HG02798 (cell line): ENCODE results near the gene GALNS.

Experiments used
- ATAC-seq: cut with Tn5 transposase; IDR thresholded peaks from one replicate; pipeline ENCODE4 v1.9.1; 2021; ENCODE audit warnings: mild to moderate bottlenecking; ENCODE audit not compliant: unreplicated experiment, poor library complexity

Gene GALNS

DNA sequence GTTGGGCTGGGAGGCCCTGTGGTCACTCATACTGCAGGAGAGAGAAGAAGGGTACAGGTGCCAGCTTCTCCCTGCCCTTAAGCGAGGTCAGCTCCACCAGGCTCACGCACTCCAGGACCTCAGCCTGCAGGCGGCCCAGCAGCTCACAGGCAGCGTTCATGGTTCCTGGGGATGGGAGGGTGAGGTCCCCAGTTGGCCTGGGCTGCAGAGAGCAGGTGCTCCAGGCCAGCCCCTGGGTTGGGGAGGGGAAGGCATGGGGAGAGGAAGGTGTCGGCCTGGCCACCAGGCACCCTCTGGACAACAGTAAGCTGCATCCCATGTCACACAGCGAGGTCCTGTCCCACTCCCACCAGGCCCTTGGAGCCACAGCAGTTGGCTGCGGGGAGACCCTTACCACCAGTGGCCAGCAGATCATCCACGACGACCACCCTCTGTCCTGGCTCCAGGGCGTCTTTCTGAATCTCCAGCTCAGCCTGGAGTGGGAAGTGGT lies 47.0 kb downstream of the GALNS start:
- ATAC-seq, result no peak

- ATAC-seq, result no peak
Observed at GRCh38 chr16:88809068-88809675, 47.6 kb downstream of the GALNS start.

GRCh38 chr16:88807626-88808453 lies 48.9 kb downstream of the GALNS start:
- ATAC-seq, result no peak

DNA sequence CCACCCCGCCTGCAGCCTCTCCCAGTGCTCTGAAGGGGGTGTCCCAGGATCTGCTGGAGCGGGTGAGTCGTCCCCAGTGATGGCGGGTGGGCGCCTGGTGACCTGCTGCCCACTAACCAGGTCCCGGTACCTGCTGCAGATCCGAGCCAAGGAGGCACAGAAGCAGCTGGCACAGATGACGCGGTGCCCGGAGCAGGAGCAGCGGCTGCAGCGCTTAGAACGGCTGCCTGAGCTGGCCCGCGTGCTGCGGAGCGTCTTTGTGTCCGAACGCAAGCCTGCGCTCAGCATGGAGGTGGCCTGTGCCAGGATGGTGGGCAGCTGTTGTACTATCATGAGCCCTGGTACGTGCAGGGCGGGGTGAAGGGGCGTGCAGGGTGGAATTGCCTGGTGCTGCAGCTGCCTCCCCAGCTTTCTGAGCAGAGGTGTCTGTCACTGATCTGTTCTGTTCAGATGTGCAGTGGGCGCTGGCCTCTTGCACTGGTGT lies 49.6 kb downstream of the GALNS start:
- ATAC-seq, result no peak

DNA sequence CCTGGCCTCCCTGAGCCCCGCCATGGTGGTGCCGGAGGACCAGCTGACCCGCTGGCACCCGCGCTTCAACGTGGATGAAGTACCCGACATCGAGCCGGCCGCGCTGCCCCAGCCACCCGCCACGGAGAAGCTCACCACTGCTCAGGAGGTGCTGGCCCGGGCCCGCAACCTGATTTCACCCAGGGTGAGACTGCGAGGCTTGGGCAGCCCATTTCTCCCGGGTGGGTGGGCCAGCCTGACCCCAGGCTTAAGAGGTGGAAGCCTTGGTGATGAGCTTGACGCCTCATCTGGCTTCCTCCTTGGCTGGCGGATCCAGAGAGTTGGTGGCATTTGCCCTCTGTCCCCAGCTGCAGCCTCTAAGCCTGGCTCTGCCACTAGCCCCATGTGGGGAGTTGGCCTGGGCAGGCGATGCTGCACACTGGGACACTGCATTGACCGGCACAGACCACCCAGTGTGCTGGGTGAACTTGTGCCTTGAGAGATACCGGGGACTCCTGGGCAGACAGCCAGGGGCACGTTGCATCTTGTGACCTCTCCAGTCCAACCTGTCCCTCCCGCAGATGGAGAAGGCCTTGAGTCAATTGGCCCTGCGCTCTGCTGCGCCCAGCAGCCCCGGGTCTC lies 50.1 kb downstream of the GALNS start:
- ATAC-seq, result no peak

GRCh38 chr16:88805887-88806393 lies 50.8 kb downstream of the GALNS start:
- no peak for ATAC-seq

DNA sequence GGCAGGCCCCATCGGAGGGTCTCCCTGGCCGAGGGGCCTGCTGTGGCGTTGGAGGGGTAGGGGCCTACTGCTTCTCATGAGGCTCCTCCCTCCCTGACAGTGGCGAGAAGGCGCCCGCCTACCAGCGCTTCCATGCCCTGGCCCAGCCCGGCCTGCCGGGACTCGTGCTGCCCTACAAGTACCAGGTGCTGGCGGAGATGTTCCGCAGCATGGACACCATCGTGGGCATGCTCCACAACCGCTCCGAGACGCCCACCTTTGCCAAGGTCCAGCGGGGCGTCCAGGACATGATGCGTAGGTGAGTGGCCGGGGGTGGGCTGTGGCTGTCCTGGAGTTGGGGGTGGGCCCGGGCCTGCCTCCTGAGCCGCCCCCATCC lies 51.4 kb downstream of the GALNS start:
- ATAC-seq, result no peak

DNA sequence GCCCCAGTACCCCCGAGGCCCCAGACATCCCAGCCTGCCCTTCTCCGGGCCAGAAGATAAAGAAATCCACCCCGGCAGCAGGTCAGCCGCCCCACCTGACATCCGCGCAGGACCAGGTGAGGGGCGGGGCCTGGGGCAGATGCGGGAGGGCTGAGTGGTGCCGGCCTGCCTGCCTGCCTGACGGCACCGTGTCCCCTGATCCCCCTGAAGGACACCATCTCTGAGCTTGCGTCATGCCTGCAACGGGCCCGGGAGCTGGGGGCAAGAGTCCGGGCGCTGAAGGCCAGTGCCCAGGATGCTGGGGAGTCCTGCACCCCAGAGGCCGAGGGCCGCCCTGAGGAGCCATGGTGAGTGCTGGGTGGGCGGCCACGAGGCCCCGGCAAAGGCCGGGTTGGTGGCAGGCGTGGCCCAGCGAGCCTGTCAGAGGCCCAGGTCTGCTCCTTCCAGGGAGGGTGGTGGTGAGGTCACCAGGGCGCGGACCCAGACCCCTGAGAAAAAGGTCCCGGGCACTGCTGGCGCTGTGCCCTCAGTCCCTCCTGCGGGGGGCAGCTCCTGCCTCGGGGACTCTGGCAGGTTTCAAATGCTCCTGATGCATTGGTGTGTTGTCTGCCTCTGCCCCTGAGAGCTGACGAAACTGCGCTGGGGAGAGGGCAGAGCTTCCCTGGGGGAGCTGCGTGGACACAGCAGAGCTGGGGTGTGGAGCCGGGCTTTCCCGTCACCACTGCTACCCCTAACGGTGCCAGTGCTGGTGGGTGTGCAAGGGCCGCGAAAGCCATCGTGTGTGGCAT lies 52.0 kb downstream of the GALNS start:
- ATAC-seq, result no peak

DNA sequence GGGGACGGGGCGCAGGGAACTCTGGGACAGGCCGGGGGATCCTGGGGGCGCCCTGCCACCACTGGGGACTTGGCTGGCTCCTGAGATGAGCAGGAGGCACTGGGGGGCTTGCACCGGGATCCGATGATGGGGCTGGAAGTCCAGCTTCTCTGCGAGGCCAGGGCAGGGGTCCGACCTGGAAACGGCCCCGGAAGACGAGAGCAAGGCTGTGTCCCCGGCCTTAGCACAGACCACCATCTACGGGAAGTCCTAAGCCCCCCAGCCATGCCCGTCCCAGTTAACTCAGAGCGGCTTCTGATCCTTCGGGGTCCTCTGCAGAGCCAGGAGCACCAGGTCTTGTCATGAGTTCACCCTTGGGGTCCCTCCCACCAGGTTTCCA lies 52.6 kb downstream of the GALNS start:
- ATAC-seq, result no peak

- ATAC-seq, result peak; percentile 77
Observed at GRCh38 chr16:88803264-88803987, 53.3 kb downstream of the GALNS start, which contains the start of gene CDT1. TSS of gene CDT1 (plus strand) at chr16:88803789. CDS start at chr16:88803832, 43 bp downstream.

GRCh38 chr16:88800277-88800592 lies 56.5 kb downstream of the GALNS start:
- no peak for ATAC-seq

DNA sequence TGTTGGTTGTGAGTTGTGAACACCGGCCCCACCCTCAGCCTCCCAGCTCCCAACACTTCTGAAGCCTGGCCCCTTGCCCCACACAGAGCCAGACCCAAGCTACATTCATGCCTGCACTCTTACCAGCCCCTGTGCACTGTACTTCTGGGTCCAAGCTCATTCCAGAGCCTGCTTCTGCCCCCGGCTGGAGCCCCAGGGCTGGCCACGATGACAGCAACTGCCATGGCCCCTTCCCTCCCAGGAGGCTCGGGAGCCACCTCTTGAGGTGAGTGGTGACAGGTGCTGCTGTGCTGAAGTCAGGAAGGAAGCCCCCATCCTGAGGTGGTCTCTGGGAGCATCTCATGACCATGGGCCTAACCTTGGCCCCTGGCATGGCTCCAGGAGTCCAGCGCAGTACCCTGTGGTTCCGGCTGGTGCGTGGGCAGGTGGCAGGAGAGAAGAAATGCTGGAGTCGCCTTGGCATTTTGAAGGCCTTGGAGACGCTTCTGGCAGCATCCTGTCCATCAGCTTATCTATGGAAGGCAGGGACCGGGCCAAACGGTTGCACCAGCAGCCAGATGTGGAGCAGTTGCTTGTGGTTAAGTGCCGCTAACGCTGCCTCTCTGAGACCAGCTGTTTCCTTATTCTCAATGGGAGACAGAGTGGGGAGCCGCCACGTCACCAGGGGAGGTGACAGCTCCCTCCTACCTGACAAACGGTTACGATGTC lies 57.0 kb downstream of the GALNS start:
- no peak for ATAC-seq

DNA sequence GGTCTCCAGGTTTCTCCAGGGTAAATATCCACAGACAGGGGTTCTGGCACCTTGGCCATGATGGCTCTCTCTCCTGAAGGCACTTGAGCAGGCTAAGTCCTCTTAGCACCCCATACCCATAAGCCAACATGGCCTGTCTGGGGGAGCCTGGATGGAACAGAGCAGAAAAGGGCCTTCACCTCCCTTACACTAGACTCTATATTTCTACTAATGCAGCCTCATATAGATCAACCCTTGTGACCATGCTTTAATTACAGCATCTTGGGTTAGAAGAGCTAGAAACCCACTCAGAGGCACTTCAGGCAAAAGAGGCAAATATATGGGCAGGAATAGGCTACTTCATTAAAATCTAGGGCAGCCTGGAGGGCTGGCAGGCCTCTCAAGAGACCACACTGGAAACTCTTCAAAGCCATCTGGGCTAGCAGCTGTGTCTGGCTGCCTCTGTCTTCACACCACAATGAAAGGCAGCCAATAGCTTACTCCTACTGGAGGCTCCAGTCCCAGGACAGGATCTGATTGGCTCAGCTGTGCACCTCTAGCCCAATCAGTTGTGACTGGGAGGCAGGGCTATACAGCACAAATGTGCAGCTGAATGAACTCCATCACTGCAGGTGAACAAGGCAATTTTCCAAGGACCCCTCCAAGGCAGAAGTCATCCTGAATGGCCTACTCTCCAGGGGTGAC lies 57.8 kb downstream of the GALNS start:
- ATAC-seq, result no peak

DNA sequence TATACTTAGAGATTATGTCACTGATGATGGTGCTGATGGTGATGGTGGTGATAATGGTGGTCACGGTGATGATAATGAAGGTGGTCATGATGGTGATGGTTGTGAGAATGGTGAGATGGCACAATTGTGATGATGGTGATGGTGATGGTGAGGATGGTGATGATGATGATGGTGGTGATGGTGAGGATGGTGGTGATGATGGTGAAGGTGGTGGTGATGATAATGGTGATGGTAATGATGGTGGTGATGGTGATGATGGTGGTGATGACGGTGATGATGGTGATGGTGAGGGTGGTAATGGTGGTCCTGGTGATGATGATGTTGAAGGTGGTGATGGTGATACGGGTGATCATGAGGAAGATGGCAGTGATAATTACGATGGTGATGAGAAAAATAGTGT lies 58.7 kb downstream of the GALNS start:
- ATAC-seq, result no peak

DNA sequence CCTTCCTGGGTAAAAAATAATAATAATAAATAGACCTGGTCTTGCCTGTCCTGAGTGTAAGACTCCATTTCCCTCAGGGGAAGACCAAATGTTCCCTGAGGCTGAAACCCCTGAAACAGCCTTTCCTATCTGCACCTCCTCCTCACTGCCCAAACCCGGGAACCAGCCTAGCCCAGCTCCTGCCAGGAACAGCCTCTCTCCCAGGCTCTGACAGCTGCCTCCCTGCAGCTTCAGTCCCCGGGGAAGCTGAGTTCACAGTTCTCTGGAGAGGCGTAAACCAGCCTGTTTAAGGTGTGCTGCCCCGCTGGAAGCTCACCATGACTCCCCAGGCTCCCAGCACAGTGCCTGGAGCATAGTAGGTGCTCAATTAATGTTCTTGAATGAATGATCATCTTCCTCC lies 60.5 kb downstream of the GALNS start:
- ATAC-seq, result no peak

GRCh38 chr16:88793251-88793954 lies 63.3 kb downstream of the GALNS start:
- no peak for ATAC-seq

DNA sequence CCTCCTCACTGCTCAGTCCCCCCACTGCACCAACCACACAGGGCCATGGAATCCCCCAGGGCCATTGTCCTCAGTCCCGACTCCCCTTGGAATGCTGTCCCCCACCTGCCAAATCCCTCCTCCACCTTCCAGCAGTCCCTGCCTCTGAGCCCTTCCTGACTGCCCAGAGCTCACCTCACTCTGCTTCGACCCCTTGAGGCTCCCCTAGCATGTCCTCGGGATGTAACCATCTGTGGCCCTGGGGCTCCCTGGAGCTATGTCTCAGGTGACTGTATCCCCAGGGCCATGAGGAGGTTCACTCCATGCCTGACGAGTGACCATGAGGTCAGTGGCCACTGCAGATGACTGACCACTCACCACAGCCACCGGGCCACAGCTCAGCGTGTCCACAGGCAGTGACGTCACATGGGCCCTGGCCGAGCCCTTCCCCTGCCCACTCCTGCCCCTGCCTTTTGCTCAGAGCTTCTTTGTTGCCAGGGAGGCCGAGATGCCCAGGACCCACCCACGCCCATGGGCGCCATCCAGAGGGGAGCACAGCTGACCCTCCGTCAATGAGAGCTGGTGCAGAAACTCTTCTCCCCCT lies 64.0 kb downstream of the GALNS start:
- ATAC-seq, result no peak
